ENCODE measurements around the gene ASPG. TPM values are rescaled to one million over a fixed set of nuclear protein-coding genes. Genes with fewer than 3 reads are reported as not detected.

ASPG gene
- total RNA-seq, 1 experiment from 2014 or later = 0.22 TPM

- Histone ChIP-seq H3K79me2 (ENCODE audit: low read length) (no peaks in the 10 kb centered on the region), H3K27ac (ENCODE audit: low read length) (no peak overlapping the region), H2AFZ (ENCODE audit: low read length) (no peak overlapping the region), H4K20me1 (ENCODE audit: low read length) (no peaks in the 10 kb centered on the region), H3K4me1 (ENCODE audit: insufficient read depth, low read length) (peaks cover 28% of the 10 kb centered on the region), H3K4me2 (ENCODE audit: low read length) (peak overlapping the region; percentile 97), H3K9me3 (ENCODE audit: low read length) (no peaks in the 10 kb centered on the region), H3K27me3 (ENCODE audit: low read length) (peaks cover 13% of the 10 kb centered on the region; the same call in 1 of the 2 replicates), H3K36me3 (ENCODE audit: low read depth, low read length) (no peaks in the 10 kb centered on the region), H3K9me2 (replicated peaks; ENCODE audit: low read length) (no peaks in the 10 kb centered on the region), H3K9ac (ENCODE audit: low read length) (no peak overlapping the region), H3F3A (ENCODE audit: low read length, unreplicated experiment) (no peaks in the 10 kb centered on the region), H3K4me3 (ENCODE audit: low read length) (peak overlapping the region; percentile 63)
- CTCF ChIA-PET = no interaction called here
- TF ChIP-seq, protein P1, sequence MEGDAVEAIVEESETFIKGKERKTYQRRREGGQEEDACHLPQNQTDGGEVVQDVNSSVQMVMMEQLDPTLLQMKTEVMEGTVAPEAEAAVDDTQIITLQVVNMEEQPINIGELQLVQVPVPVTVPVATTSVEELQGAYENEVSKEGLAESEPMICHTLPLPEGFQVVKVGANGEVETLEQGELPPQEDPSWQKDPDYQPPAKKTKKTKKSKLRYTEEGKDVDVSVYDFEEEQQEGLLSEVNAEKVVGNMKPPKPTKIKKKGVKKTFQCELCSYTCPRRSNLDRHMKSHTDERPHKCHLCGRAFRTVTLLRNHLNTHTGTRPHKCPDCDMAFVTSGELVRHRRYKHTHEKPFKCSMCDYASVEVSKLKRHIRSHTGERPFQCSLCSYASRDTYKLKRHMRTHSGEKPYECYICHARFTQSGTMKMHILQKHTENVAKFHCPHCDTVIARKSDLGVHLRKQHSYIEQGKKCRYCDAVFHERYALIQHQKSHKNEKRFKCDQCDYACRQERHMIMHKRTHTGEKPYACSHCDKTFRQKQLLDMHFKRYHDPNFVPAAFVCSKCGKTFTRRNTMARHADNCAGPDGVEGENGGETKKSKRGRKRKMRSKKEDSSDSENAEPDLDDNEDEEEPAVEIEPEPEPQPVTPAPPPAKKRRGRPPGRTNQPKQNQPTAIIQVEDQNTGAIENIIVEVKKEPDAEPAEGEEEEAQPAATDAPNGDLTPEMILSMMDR (conservative IDR thresholded peaks at IDR 0.05; ENCODE audit: low read depth, low read length) = no peak
- no peak for TF ChIP-seq EZH2 (IDR thresholded peaks at IDR 0.05; ENCODE audit: low read length, unreplicated experiment)
- no peak for TF ChIP-seq EZH2phosphoT487 (IDR thresholded peaks at IDR 0.05; ENCODE audit: borderline replicate concordance, low read length)
- POLR2A ChIA-PET (ENCODE audit: unreplicated experiment) = no interaction called here
- DNase-seq (no peak), ATAC-seq (no peak)
- intact Hi-C loops (cut with micrococcal nuclease) = no loop called here
- BruUV-seq (replicated peaks) = TSS peak; percentile 61
Observed at GRCh38 chr14:104118006-104118844, 32.7 kb downstream of the ASPG start.

GRCh38 chr14:104119119-104119487 lies 33.6 kb downstream of the ASPG start:
- no peak for TF ChIP-seq EZH2phosphoT487 (IDR thresholded peaks at IDR 0.05; ENCODE audit: borderline replicate concordance, low read length)
- Histone ChIP-seq H3K9ac (ENCODE audit: low read length) (no peak overlapping the region), H3K9me3 (ENCODE audit: low read length) (no peaks in the 10 kb centered on the region), H3K4me2 (ENCODE audit: low read length) (no peak overlapping the region), H3K9me2 (replicated peaks; ENCODE audit: low read length) (no peaks in the 10 kb centered on the region), H2AFZ (ENCODE audit: low read length) (no peak overlapping the region), H3K79me2 (ENCODE audit: low read length) (no peaks in the 10 kb centered on the region), H3F3A (ENCODE audit: low read length, unreplicated experiment) (no peaks in the 10 kb centered on the region), H3K27me3 (ENCODE audit: low read length) (peaks cover 13% of the 10 kb centered on the region; the same call in 1 of the 2 replicates), H3K4me1 (ENCODE audit: insufficient read depth, low read length) (peaks cover 28% of the 10 kb centered on the region), H4K20me1 (ENCODE audit: low read length) (no peaks in the 10 kb centered on the region), H3K36me3 (ENCODE audit: low read depth, low read length) (no peaks in the 10 kb centered on the region), H3K27ac (ENCODE audit: low read length) (no peak overlapping the region), H3K4me3 (ENCODE audit: low read length) (no peak overlapping the region)
- POLR2A ChIA-PET (ENCODE audit: unreplicated experiment) = no interaction called here
- CTCF ChIA-PET = no interaction called here
- no peak for ATAC-seq
- DNase-seq = no peak
- no TSS peak for BruUV-seq (replicated peaks)
- intact Hi-C loops (cut with micrococcal nuclease) = no loop called here

DNA sequence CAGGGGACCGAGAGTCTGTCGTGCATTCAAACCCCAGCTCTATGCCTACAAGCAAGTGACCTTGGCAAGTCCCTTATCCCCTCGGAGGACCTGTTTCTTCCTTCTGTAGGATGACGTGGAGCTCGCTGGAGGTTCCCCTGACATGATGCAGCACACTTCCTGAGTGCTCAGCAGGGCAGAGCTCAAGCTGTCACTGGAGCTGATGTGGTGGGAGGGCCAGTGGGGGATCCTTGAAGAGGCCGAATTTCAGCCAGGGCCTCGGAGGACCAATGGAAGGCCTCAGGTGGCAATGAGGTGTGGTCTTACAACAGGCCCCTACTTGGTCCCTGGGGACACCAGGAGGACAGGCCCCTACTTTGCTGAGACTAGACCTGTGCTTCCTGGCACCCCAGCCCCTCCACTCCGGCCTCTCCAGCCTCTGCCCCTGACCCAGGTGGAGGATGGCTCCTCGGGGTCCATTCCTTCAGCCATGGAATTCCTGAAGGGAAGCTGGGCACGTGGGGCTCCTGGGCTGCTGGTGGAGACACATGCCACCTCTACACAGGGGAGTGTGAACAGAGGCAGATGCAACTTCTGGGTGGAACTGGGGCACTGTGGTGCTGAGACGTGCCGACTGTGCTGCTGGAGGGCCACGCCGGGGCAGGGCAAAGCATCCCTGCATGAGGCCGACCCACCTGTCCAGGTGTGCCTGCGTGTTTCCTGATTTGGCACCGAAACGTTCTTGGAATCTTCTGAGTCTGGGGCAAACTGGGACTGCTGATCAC lies 34.2 kb downstream of the ASPG start:
- Histone ChIP-seq H3K4me2 (ENCODE audit: low read length) (no peak overlapping the region), H3K27me3 (ENCODE audit: low read length) (peaks cover 13% of the 10 kb centered on the region; the same call in 1 of the 2 replicates), H3K4me1 (ENCODE audit: insufficient read depth, low read length) (peaks cover 28% of the 10 kb centered on the region), H4K20me1 (ENCODE audit: low read length) (no peaks in the 10 kb centered on the region), H3K79me2 (ENCODE audit: low read length) (no peaks in the 10 kb centered on the region), H3F3A (ENCODE audit: low read length, unreplicated experiment) (no peaks in the 10 kb centered on the region), H3K9me3 (ENCODE audit: low read length) (0 out of 2 replicates have a peak, but pooled peaks cover under 1% of the 10 kb centered on the region), H2AFZ (ENCODE audit: low read length) (no peak overlapping the region), H3K9me2 (replicated peaks; ENCODE audit: low read length) (no peaks in the 10 kb centered on the region), H3K36me3 (ENCODE audit: low read depth, low read length) (no peaks in the 10 kb centered on the region), H3K27ac (ENCODE audit: low read length) (no peak overlapping the region), H3K4me3 (ENCODE audit: low read length) (no peak overlapping the region), H3K9ac (ENCODE audit: low read length) (no peak overlapping the region)
- TF ChIP-seq EZH2phosphoT487 (IDR thresholded peaks at IDR 0.05; ENCODE audit: borderline replicate concordance, low read length) (no peak), EZH2 (IDR thresholded peaks at IDR 0.05; ENCODE audit: low read length, unreplicated experiment) (no peak)
- TF ChIP-seq, protein P1 (conservative IDR thresholded peaks at IDR 0.05; ENCODE audit: low read depth, low read length) = no peak
- ChIA-PET CTCF (no interaction called here), POLR2A (ENCODE audit: unreplicated experiment) (no interaction called here)
- intact Hi-C loops (cut with micrococcal nuclease) = no loop called here
- ATAC-seq = no peak
- no peak for DNase-seq
- no TSS peak for BruUV-seq (replicated peaks)

Measured in PC-3 (cell line).